Heart left ventricle (tissue), 13 donors: ENCODE measurements around the gene CLK3.
"Not testable (repeated sequence)": the region's sequence is repeated elsewhere in the genome, so short reads cannot be mapped to it uniquely, and the experiment has no call there.

Experiments used
- POLR2A ChIP-seq, 2 donors: fragments of 450-650 bp; IDR thresholded peaks; one replicate each; pipeline ENCODE4 v1.6.1; 2017; ENCODE audit warnings: antibody characterized with exemption in 2 of 2, mild to moderate bottlenecking in 2 of 2, moderate library complexity in 2 of 2
- TF ChIP-seq, protein P1 (sequence below), 12 donors: fragments of 200-600 bp; sonication (generic) in 4 of 12; IDR thresholded peaks; one replicate each; pipeline versions ENCODE4 v1.5.0 to v1.8.0; 2018 to 2022; ENCODE audit warnings: antibody characterized with exemption in 12 of 12, mild to moderate bottlenecking in 5 of 12
- donor health status: ischemic (EF 13 %, LVEDD 7.1; RV severe dilation, severe dysfunction).
- donor health status: DM: no; HTN: yes; CAD: no.
- donor health status: DM: no; HTN: no; CAD: no.
- donor health status: ischemic (EF 25% LVEDD 6.9; RV normal size, moderate dysfunction).
- donor health status: ischemic (EF 25% LVEDD 5.7; RV mildly dilated, moderate dysfunction).
- donor health status: ischemic (EF 35%, LVEDD 5.7; RV mildly dilated, moderate dysfunction).
- donor health status: nonischemic (EF 11% LVEDD 7.7; RV severe dilation, severe dysfunction).
- donor health status: DM: yes; HTN: yes; CAD: no.
- donor health status: PGD.
- donor health status: ischemic (EF 29% LVEDD 5.4; RV normal size, mild dysfunction).
- donor health status: nonischemic (EF 23%, LVEDD 6.1; RV moderate dilation, normal function).

- TF ChIP-seq, protein P1, sequence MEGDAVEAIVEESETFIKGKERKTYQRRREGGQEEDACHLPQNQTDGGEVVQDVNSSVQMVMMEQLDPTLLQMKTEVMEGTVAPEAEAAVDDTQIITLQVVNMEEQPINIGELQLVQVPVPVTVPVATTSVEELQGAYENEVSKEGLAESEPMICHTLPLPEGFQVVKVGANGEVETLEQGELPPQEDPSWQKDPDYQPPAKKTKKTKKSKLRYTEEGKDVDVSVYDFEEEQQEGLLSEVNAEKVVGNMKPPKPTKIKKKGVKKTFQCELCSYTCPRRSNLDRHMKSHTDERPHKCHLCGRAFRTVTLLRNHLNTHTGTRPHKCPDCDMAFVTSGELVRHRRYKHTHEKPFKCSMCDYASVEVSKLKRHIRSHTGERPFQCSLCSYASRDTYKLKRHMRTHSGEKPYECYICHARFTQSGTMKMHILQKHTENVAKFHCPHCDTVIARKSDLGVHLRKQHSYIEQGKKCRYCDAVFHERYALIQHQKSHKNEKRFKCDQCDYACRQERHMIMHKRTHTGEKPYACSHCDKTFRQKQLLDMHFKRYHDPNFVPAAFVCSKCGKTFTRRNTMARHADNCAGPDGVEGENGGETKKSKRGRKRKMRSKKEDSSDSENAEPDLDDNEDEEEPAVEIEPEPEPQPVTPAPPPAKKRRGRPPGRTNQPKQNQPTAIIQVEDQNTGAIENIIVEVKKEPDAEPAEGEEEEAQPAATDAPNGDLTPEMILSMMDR (IDR thresholded peaks at IDR 0.05), result not testable (repeated sequence)
- not testable (repeated sequence) for TF ChIP-seq POLR2A (IDR thresholded peaks at IDR 0.05)
Observed at GRCh38 chr15:74596736-74597135, 18.9 kb upstream of the CLK3 start.
